HL-60 (cell line): ENCODE data around the gene COL23A1.

Experiments
- CTCF ChIP-seq: IDR thresholded peaks from one replicate; pipeline ENCODE4 v1.5.1; 2011; ENCODE audit warnings: low read length, control low read depth, inconsistent platforms; ENCODE audit not compliant: insufficient read depth
- POLR2AphosphoS5 ChIP-seq: IDR thresholded peaks from 2 replicates; pipeline ENCODE4 v1.6.1; 2012; ENCODE audit warnings: low read depth
- REST ChIP-seq: IDR thresholded peaks from 2 replicates; pipeline ENCODE4 v1.6.1; 2012; ENCODE audit warnings: low read depth; ENCODE audit not compliant: insufficient replicate concordance
- SPI1 ChIP-seq: IDR thresholded peaks from 2 replicates; pipeline ENCODE4 v1.6.1; 2012; ENCODE audit warnings: low read depth, mild to moderate bottlenecking, borderline replicate concordance

- no peak for TF ChIP-seq CTCF
- TF ChIP-seq POLR2AphosphoS5, result peak; percentile 61; the same call in 1 of the 2 replicates
- TF ChIP-seq REST, result no peak
- TF ChIP-seq SPI1, result peak; percentile 86
Measured at GRCh38 chr5:178476972-178477754, 113.0 kb downstream of the COL23A1 start.
